Right ventricle myocardium superior (tissue), 1 donor: ENCODE measurements around the gene CSF2. TPM values are rescaled to one million over a fixed set of nuclear protein-coding genes. Genes with fewer than 3 reads are reported as not detected.
A peak's percentile ranks its signal among the peaks of the same experiment; 100 is the strongest.

Experiments
- ATAC-seq: fragments of 200-7000 bp; cut with Tn5 transposase; one replicate; pipeline ENCODE4 v1.9.1; 2020; ENCODE audit warnings: mild to moderate bottlenecking; ENCODE audit not compliant: poor library complexity
- DNase-seq: peaks from one replicate; pipeline ENCODE4 v3.0.0-alpha.2; 2020
- intact Hi-C: fragments of 100-400 bp; cut with DNase I; formaldehyde crosslinking; loops from one replicate; pipeline ENCODE4 v1.11.2; 2022
- total RNA-seq: library from RNA; stranded (reverse); fragmentation: NEBNext Ultra II Directional; extraction: Animal tissue kit (Norgen Biotek cat#: 25700); gene quantifications from one replicate; pipeline ENCODE4 v1.2.1, GENCODE V29; 2021
- donor health status: DM: no; HTN: yes; CAD: no; lungs with severe emphysema.

The CSF2 gene
- total RNA-seq, 1 donor from 2014 or later = not detected

DNA sequence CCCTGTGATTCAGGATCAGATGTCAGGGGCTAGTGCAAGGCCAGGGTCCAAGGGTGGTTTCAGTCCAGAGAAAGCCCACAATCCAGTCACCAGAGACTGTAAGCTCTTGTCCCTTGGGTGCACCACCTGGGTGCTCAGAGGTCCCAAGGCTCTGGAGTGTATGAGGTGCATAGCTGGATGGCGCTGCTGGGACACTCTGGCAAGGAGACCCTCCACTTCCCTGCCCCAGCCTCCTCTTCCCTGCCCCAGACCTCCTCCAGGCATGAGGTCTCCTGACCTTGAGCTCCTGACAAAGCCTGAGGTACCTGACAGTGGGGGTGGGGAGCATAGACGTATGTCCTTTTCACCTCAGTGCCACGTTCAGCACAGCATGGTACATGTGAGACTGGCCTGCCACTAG lies 7.0 kb downstream of the CSF2 start:
- intact Hi-C loops = no loop called here
- ATAC-seq (no peak), DNase-seq (no peak)

DNA sequence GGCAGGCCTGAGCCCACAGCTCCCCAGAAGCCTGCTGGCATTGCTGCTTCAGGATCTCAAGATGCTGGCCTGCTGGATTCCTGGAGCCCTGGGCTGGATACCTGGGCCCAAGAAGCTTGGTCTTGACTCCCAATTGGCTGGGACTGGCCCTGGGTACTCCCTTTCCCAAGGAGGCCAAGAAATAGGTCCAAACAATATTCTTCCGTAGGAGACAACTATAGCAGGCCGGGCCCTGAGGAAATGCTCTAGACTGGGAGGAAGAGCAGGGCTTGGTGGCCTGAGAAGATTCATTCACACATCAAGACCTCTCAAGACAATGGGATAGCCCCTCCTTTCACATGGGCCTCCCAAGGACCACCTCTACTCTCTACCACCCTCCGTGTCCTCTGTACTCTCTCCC lies 7.9 kb downstream of the CSF2 start:
- intact Hi-C loops = no loop called here
- no peak for ATAC-seq

DNA sequence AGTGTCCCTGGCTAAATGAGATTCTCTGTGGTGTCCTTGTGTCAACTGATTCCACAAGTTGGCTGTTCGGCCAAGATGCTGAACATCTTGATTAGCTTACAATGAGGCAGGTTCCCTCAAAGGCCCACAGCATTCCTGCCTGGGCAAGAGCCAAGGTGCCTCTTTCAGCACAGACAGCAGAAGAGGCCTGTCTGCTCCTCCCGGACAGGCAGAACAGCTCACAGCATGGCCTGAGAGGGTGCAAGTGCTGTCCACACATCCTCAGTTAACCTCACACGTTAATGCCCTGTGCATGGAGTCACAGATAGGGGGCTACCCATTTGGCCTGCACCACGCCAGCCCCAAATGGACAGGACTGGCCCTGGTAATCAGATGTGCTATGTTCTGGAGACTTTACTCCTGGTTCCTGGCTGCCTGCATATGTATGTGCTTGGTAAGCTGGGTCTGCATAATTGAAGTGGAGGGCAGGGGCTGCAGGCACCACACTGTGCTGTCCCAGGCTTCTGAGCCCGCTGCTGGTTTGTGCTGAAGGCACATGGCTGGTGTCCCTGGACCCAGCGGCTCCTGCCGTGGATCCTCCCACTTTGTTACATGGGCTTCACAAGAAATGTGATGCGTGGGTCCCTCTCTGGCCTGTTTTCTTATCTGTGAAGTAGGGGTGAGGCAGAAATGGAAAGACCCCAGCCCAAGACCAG lies 8.9 kb downstream of the CSF2 start:
- intact Hi-C loops = no loop called here
- DNase-seq (no peak), ATAC-seq (no peak)

More for the DNA sequence above, 7.9 kb downstream of the CSF2 start:
- DNase-seq = no peak

DNA sequence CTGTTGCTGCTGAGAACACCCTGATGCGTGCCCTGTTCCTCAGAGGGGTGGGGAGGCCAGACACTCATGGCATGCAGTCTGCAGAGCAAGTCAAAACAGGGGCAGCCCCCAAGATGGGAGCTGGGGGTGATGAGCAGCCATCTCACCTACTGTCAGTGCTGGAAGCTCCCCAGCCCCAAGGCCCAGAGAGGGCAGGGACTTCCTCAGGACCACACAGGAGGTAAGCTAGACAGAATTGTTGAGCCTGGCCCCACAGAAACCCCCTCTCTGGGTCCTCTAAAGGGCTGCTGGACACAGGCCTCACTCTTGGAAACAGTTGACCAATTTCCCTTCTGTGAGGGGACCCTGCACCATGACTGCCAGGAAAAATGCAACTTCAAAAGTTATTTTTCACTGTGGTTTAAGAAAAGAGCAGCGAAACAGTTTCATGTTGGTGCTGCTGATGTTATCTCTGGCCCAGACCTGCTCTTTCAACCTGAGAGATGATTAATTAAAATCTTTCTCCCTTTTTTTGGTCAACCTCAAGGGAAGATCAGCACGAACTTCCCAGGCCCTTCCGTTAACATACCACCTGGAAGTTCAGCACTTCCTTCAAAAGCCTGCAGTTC lies 9.6 kb downstream of the CSF2 start:
- no peak for ATAC-seq
- DNase-seq = no peak
- intact Hi-C loops = no loop called here

DNA sequence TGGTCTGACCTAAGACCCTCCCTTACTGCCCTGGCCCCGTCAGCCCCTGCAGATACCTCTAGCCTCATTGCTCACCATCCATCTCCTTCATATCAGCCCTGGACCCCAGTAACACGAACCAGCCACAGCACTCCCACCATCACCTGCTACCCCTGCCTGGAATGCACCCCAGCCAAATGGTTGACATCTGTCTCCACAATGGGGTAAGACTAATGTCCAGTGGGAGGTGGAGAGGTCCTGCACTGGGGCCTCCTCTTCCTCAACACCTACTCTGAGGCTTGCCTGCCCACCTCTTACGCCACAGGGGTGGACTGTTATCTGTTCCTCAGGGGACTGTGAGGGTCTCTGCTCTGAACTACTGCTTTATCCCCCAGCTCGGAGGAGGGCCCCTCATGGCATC lies 12.1 kb downstream of the CSF2 start:
- ATAC-seq (no peak), DNase-seq (no peak)
- intact Hi-C loops = no loop called here

DNA sequence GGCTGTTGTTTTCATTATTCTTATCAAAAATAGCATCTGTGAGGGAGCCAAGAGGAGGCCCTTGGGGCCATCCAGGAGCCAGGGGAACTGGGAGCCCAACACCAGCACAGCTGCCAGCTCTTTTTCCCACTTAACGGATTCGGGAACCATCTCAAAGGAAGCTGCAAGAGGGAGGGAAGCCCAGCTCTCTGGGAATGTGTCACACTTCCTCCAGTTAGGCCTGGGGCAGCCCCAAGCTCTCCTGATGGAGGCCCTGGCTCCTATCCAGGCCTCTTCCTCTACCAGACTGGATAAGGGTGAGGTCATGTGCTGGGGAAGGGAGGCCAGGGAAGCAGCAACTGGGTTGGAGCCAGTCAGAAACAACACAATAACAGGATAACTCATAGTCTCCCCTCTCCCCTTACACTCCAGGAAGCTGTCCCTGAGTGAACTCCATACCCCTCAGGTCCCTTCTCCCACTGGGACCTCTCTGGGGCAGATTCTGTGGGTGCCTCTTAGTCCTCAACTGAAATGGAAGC lies 12.7 kb downstream of the CSF2 start:
- peak; percentile 82 for ATAC-seq
- intact Hi-C loops = no loop called here
- peak; percentile 77 for DNase-seq

DNA sequence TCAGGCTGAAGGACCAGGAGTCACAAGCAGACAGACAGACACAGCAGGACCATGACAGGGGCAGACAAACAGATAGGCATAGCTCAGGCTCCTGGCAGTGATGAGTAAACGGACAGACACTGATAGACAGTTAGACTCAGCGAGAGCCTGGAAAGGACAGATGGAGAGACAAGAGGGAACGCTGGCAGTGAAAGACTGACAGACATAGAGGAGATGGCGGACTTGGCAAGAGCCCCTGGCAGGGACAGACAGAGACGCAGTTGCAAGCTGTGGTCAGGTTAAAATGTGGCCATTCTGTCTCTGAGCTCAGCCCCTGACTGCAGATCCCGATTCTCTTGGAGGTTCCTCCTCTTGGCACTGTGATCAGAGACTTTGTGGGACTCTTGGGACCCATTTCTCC lies 13.6 kb downstream of the CSF2 start:
- ATAC-seq (peak; percentile 19), DNase-seq (no peak)
- intact Hi-C loops = no loop called here

DNA sequence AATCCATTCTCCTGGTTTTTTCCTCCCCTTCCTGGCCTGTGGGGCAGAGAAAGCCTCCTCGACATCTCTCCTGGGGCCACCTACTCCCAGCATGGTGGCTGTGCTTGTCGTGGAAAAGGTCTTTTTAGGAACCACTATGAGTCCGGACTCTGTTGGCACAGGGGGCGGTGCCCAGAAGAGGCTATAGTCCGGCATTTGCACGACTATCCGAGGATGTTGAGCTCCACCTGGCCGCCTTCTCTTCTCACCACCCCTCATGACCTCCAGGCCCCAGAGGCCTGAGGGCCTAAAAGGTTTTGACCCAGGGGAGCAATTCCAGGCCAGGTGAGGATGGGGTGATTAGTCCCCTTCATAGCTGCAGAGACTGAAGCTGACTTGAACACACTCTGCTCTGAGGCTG lies 14.1 kb downstream of the CSF2 start:
- intact Hi-C loops = no loop called here

DNA sequence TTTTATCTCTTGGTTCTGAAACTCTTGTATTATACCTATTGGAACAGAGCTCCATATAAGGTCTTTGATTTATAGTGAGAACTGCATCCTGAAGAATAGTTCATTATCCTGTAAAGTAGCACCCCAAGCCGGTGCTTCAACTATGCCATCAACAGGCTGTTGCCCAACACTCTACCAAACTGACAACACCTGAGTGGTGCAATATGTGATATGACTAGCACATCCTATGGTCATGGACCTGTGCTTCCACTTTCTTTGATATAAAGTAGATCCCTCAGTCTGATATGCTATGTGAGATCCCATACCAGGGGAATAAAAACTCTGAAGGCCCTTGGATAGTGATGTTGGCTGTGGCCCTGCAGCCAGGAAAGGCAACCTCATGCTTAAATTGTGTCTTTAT lies 15.8 kb downstream of the CSF2 start:
- DNase-seq (no peak), ATAC-seq (no peak)
- intact Hi-C loops = no loop called here

More for the DNA sequence above, 14.1 kb downstream of the CSF2 start:
- DNase-seq = no peak
- ATAC-seq = no peak

DNA sequence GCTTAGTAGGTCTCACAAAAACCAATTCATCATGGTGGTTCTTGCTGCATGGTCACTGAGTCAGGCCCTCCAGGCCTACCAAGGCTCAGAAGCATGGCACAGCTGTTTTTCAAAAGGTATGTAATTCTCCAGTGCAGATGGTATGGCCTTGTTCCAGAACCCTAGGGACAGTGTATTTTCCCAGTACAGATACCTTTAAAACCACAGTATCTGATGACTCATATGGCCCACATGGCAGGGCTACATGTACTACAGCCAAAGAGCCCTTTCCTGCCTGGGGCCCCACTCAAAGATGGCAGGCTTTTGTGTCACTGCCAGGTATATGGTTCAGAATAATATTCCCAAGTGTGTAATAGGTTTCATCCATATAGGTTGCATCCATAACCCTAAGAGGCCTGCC lies 16.5 kb downstream of the CSF2 start:
- ATAC-seq = no peak

DNA sequence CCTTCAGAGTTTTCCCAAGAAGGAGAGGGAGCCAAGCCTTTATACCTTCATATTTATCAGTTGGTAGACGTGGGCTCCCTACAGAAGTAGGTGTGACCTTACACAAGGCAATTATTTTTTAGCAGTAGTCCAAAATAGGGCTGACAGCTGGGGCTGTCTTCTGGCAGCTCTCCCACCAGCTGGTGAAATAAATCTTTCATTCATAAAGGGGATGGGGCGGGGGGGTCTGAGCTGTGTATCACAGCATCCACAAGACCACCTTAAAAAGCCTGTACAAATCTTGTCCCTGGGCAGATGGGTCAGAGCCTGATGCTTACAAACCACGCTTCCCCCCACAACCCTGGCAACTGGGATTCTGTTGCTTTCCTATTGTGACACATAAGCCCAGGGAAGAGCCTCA lies 19.7 kb downstream of the CSF2 start:
- intact Hi-C loops = no loop called here
- no peak for DNase-seq
- no peak for ATAC-seq

More for the DNA sequence above, 16.5 kb downstream of the CSF2 start:
- intact Hi-C loops = no loop called here
- no peak for DNase-seq

DNA sequence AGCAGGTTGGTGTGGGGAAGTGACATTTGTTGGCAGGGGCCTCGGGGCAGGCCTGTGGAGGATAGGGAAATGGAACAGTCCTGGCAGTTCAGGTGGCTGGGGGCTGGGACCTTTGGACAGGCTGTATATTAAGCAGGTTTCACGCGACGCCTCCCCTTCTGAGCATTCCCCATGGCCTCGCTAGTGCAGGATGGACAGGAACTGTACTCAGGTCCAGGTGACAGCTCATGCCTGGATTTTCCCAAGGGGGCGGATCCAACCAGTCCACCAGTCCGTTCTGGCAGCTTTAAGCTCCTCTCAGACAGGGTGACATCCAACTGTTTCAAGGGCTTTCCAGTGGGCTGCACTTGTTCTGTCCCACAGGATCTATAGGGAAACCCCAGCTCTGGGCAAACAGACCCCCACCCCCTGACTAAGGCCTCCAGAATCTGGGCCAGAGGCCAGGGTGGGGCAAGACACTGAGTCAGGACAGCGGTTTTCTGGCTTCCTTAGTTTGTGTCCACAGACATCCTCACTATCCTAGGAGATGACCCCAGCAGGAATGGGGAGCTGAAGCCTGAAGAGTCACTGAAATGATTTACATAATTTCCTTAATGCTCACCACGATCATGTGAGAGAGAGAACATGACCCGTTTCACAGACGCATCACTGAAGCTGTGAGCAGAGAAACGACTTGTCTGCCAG lies 20.9 kb downstream of the CSF2 start:
- ATAC-seq = no peak
- intact Hi-C loops = no loop called here
- no peak for DNase-seq

DNA sequence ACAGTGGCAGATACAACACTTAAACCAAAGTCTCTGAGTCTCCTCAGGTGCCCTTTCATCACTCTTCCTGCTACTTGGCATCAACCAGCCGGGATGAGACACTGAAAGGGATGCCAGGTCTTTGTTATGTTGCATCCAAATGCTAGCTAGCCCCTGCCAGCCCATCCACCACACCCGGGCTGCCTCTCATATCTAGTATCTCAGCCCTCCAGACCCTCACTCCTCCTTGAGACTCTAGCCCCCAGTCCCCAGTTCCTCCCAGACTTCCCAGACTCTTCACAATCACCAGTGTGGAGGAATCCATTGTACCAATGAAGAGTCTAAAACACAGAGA lies 21.5 kb downstream of the CSF2 start:
- ATAC-seq (no peak), DNase-seq (no peak)
- intact Hi-C loops = no loop called here

DNA sequence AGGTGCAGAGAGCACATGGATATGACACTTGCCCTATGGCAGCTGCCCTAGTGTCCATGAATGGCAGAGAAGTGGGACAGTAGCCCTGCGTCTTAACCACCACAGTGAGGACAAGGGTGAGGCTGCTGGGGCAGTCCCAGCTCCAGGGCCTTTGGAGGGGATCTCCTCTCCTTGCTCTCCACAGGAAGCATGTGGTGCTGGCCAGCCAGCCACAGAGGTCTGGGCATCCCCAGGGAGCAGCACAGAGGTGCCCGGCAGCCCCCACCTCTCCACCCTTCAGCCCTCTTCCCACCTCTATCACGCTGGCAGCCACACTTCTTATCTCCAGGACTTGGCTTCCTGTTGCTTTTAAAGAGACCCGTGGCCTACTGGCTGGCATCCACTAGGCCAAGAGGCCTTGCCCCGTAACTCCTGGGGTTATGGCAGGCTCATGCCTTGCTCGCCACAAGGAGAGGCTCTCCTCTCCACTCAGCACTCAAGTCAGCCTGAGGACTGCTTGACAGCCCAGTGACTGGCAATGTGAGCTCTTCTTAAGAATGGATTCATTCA lies 21.9 kb downstream of the CSF2 start:
- DNase-seq = no peak
- peak; percentile 84 for ATAC-seq
- intact Hi-C loops = no loop called here

DNA sequence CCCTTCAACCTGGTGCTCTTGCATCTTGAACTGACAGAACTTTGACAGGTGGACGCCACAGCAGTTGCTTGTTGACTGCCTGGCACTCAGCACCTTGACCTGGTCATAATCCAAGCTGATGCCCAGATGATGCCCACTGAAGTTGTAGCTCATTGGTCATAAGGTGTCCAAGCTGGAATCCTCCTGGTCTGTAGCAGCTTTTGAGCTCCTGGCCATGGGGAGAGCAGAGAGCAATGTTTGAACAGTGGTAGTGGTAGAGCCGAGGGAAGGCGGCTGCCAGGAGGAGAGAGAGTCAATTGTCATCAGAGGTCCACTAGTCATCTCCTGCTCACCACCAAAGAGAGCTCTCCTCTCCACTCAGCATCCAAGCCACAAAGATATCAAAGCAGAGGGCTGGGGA lies 23.3 kb downstream of the CSF2 start:
- no peak for DNase-seq
- intact Hi-C loops = no loop called here

DNA sequence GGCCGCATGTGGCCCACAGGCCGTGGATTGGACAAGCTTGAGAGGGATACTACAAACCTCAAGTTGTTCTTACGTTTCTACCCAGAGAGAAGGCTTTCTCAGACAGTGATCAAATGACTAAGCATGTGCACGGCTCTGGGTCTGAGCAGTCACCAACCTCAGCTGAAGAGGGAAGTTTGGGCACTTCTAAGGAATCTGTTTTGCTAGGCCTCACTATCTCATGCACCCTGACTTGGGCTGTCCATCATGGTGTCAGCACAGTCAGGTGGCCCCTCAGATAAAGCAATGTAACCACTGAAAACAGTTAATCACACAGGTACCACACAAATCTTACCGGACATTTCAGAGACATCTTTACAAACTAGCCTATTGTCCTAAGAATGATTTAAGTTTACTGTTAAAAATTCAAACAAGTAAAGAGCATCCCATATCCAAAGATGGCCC lies 24.6 kb downstream of the CSF2 start:
- intact Hi-C loops = no loop called here
- no peak for ATAC-seq
- no peak for DNase-seq

More for the DNA sequence above, 23.3 kb downstream of the CSF2 start:
- no peak for ATAC-seq

DNA sequence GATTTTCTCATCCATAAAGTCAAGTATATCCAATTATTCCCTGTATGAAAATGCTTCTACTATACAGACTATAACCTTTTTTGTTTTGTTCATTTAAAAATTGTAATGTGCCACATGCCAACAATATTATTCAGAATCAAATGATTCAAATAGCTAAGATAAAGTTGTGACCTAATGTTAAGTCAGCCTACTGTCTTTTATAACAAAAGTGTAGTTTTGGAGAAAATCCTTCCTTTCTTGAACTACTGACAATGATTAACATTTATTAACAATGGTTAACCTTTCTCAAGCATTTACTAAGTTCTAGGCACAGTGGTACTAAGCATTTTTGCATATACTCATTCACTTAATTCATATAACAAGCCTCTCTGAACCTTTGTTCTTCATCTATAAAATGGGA lies 25.0 kb downstream of the CSF2 start:
- no peak for DNase-seq
- no peak for ATAC-seq
- intact Hi-C loops = no loop called here

DNA sequence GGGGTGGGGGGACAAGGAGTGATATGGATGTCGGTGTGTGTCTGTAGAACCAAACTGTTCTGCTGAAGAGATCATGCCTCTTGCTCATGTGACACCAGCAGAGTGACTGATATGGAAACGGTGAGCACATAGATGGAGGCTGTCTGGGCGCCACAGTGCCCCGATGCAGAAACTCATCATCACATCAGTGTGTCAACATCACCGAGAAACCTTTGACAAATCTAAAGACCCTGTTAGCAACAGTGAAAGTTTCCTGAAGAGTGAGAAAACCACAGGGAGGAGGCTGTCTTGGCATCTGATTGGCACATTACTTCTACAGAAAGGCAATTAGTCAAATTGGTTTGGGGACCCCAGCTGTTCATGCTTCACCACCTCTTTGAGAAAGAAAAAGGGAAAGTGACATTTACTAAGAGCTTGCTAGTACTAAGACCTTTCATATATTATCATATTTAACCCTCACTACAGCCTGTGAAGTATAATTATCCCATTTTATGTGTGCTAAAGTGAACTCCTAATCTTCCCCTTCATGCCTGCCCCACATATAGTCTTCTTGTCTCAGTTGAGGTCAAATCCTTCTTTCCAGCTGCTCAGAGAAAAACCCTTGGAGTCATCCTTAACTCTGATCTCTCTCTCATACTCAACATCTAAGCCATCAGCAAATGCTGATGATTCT lies 25.6 kb downstream of the CSF2 start:
- intact Hi-C loops = no loop called here
- ATAC-seq = no peak
- no peak for DNase-seq

DNA sequence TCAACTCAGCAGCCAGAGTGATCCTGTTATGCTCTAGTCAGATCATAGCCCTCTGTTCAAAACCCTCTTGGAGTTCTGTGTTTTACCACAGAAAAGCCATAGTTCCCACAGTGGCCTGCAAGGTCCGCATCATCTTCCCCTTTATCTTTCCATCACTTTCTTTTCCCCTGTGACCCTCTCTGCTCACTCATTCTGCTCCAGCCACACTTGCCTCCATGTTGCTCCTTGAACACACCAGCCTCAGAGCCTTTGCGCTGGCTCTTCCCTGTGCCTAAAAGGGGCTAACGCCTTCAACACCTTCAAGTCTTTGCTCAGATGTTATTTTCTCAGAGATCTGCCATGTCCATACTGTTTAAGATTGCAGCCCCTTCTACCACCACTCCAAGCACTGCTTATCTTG lies 26.3 kb downstream of the CSF2 start:
- DNase-seq = no peak
- intact Hi-C loops = no loop called here
- no peak for ATAC-seq
